Common myeloid progenitor, CD34-positive (primary cell): ENCODE results near the gene SCGB1D1.
"Not testable (repeated sequence)": the region's sequence is repeated elsewhere in the genome, so short reads cannot be mapped to it uniquely, and the experiment has no call there.

Source experiments
- CTCF ChIA-PET: fragments of 350-600 bp; sonication (Branson Sonifier 250); formaldehyde crosslinking; loops from one replicate; lab custom pipeline; 2021; ENCODE audit warnings: antibody characterized with exemption; lab: Charles Lee
- POLR2A ChIA-PET: fragments of 350-600 bp; sonication (Branson Sonifier 250); formaldehyde crosslinking; loops from one replicate; lab custom pipeline; 2021; ENCODE audit warnings: antibody characterized with exemption; lab: Charles Lee
- DNase-seq, 3 donors: peaks; one replicate each; pipeline versions ENCODE4 v3.0.0 to v3.0.0-alpha.2; 2013
- H3K27ac ChIP-seq, 2 experiments: 1 replicate in 1 of 2; 2 replicates in 1 of 2; pipeline ENCODE4 v1.7.0; 2013; ENCODE audit warnings: inconsistent platforms in 2 of 2, low read length in 2 of 2, mild to moderate bottlenecking in 2 of 2, low read depth in 1 of 2, moderate library complexity in 1 of 2; ENCODE audit not compliant: severe bottlenecking in 2 of 2, insufficient read depth in 1 of 2, poor library complexity in 1 of 2
- H3K27me3 ChIP-seq, 5 experiments: replicated peaks in 2 of 5; 1 replicate in 3 of 5; 2 replicates in 2 of 5; pipeline versions ENCODE4 v1.6.1 to v1.7.0; 2013; ENCODE audit warnings: low read length in 4 of 5, mild to moderate bottlenecking in 2 of 5, moderate library complexity in 2 of 5, inconsistent platforms in 1 of 5; ENCODE audit not compliant: insufficient read depth in 5 of 5, control insufficient read depth in 4 of 5
- H3K36me3 ChIP-seq, 4 experiments: 1 replicate in 2 of 4; 2 replicates in 2 of 4; pipeline versions ENCODE4 v1.6.1 to v1.7.0; 2013; ENCODE audit warnings: low read length in 3 of 4, control low read depth in 1 of 4, mild to moderate bottlenecking in 1 of 4; ENCODE audit not compliant: control insufficient read depth in 4 of 4, insufficient read depth in 4 of 4
- H3K4me1 ChIP-seq, 4 experiments: 1 replicate in 3 of 4; 2 replicates in 1 of 4; pipeline versions ENCODE4 v1.6.1 to v1.7.1; 2013; ENCODE audit warnings: low read length in 3 of 4, mild to moderate bottlenecking in 3 of 4, control low read depth in 1 of 4, inconsistent platforms in 1 of 4, moderate library complexity in 1 of 4; ENCODE audit not compliant: control insufficient read depth in 4 of 4, insufficient read depth in 4 of 4; ENCODE audit errors: control extremely low read depth in 1 of 4
- H3K4me3 ChIP-seq, 7 experiments: 1 replicate in 4 of 7; 2 replicates in 3 of 7; pipeline versions ENCODE4 v1.5.1 to v1.7.0; 2013; ENCODE audit warnings: mild to moderate bottlenecking in 7 of 7, low read length in 6 of 7, moderate library complexity in 6 of 7, inconsistent platforms in 2 of 7, low read depth in 2 of 7, control low read depth in 1 of 7; ENCODE audit not compliant: insufficient read depth in 4 of 7, control insufficient read depth in 1 of 7; ENCODE audit errors: extremely low read depth in 1 of 7
- H3K9me3 ChIP-seq, 5 experiments: 1 replicate in 4 of 5; 2 replicates in 1 of 5; pipeline versions ENCODE4 v1.6.1 to v1.7.1; 2013; ENCODE audit warnings: low read length in 4 of 5, mild to moderate bottlenecking in 2 of 5, inconsistent platforms in 1 of 5, low read depth in 1 of 5, moderate library complexity in 1 of 5; ENCODE audit not compliant: control insufficient read depth in 4 of 5, insufficient read depth in 2 of 5; ENCODE audit errors: control extremely low read depth in 1 of 5
- WGBS: methylation state at CpG from one replicate; pipeline ENCODE4 v1.1.5; 2013; ENCODE audit not compliant: insufficient coverage; 5-methylcytosine and 5-hydroxymethylcytosine counted together

Gene SCGB1D1

GRCh38 chr11:62181097-62181496 lies 8.9 kb upstream of the SCGB1D1 start:
- Histone ChIP-seq H3K27me3 (peaks cover 0 to 9% (median 0%) of the 10 kb centered on the region in 5 experiments), H3K4me3 (no peak overlapping the region), H3K36me3 (no peaks in the 10 kb centered on the region), H3K4me1 (no peaks in the 10 kb centered on the region), H3K27ac (no peak overlapping the region), H3K9me3 (peaks cover 0 to 6% (median 0%) of the 10 kb centered on the region in 5 experiments)
- POLR2A ChIA-PET: no interaction called here
- no peak for DNase-seq
- CTCF ChIA-PET: no interaction called here
- 75% methylated on average over 2 of the region's 2 CpGs for WGBS

- Histone ChIP-seq H3K4me1 (no peaks in the 10 kb centered on the region), H3K4me3 (no peak overlapping the region), H3K27me3 (peaks cover 0 to 6% (median 0%) of the 10 kb centered on the region in 5 experiments), H3K27ac (no peak overlapping the region), H3K9me3 (peaks cover 0 to 6% (median 0%) of the 10 kb centered on the region in 5 experiments), H3K36me3 (no peaks in the 10 kb centered on the region)
- no peak for DNase-seq
- ChIA-PET POLR2A (no interaction called here), CTCF (no interaction called here)
- 73% methylated on average over 2 of the region's 8 CpGs for WGBS
Measured at GRCh38 chr11:62182147-62182891, 7.7 kb upstream of the SCGB1D1 start.

- no peaks in the 10 kb centered on the region for H3K4me1 ChIP-seq
- WGBS: no CpG with 5 or more reads among the region's 2 CpGs
- no peak overlapping the region for H3K27ac ChIP-seq
- no peak overlapping the region for H3K4me3 ChIP-seq
- POLR2A ChIA-PET: no interaction called here
- no peaks in the 10 kb centered on the region for H3K36me3 ChIP-seq
- H3K9me3 ChIP-seq: peaks cover 0 to 6% (median 0%) of the 10 kb centered on the region in 5 experiments
- peaks cover 0 to 18% (median 0%) of the 10 kb centered on the region in 5 experiments for H3K27me3 ChIP-seq
- DNase-seq: no peak
- CTCF ChIA-PET: no interaction called here
Measured at GRCh38 chr11:62186195-62186594, 3.8 kb upstream of the SCGB1D1 start.

GRCh38 chr11:62193952-62194351 lies 3.9 kb downstream of the SCGB1D1 start:
- Histone ChIP-seq H3K27ac (no peak overlapping the region), H3K4me1 (peaks cover 0 to 6% (median 0%) of the 10 kb centered on the region in 4 experiments), H3K36me3 (no peaks in the 10 kb centered on the region), H3K27me3 (peaks cover 0 to 36% (median 0%) of the 10 kb centered on the region in 5 experiments), H3K4me3 (no peak overlapping the region), H3K9me3 (no peaks in the 10 kb centered on the region)
- POLR2A ChIA-PET: interaction anchor here (0.6 kb wide), 1 partner anchor 1147 kb away, joined by 3 read pairs; no protein-coding TSS in a partner anchor
- WGBS: 93% methylated on average over 3 of the region's 4 CpGs
- CTCF ChIA-PET: no interaction called here
- peak in 1 of 3 donors; percentile 24 for DNase-seq

DNA sequence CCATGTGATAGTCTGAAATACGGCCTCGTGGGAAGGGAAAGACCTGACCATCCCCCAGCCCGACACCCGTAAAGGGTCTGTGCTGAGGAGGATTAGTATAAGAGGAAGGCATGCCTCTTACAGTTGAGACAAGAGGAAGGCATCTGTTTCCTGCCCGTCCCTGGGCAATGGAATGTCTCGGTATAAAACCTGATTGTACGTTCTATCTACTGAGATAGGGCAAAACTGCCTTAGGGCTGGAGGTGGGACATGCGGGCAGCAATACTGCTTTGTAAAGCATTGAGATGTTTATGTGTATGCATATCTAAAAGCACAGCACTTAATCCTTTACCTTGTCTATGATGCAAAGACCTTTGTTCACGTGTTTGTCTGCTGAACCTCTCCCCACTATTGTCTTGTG lies 5.0 kb downstream of the SCGB1D1 start:
- POLR2A ChIA-PET, H3K9me3 ChIP-seq, H3K27ac ChIP-seq, H3K4me3 ChIP-seq, CTCF ChIA-PET, H3K36me3 ChIP-seq, H3K4me1 ChIP-seq: not testable (repeated sequence)
- H3K27me3 ChIP-seq: peaks cover 0 to 27% (median 0%) of the 10 kb centered on the region in 5 experiments
- no CpG with 5 or more reads among the region's 9 CpGs for WGBS
- peak in 1 of 3 donors; percentile 36 for DNase-seq

- H3K9me3 ChIP-seq: no peaks in the 10 kb centered on the region
- H3K27me3 ChIP-seq: peaks cover 0 to 20% (median 0%) of the 10 kb centered on the region in 5 experiments
- 74% methylated on average over 3 of the region's 7 CpGs for WGBS
- DNase-seq: no peak
- H3K4me1 ChIP-seq: peaks cover 0 to 6% (median 0%) of the 10 kb centered on the region in 4 experiments
- no peaks in the 10 kb centered on the region for H3K36me3 ChIP-seq
- peak overlapping the region in 1 of 2 experiments; percentile 16 for H3K27ac ChIP-seq
- CTCF ChIA-PET: no interaction called here
- H3K4me3 ChIP-seq: no peak overlapping the region
- POLR2A ChIA-PET: no interaction called here
Measured at GRCh38 chr11:62195945-62196344, 5.9 kb downstream of the SCGB1D1 start.

DNA sequence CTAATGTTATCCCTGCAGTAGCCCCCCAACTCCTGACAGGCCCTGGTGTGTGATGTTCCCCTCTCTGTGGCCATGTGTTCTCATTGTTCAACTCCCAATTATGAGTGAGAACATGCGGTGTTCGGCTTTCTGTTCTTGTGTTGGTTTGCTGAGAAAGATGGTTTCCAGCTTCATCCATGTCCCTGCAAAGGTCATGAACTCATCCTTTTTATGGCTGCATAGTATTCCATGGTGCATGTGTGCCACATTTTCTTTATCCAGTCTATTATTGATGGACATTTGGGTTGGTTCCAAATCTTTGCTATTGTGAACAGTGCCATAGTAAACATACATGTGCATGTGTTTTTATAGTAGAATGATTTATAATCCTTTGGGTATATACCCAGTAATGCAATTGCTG lies 7.4 kb downstream of the SCGB1D1 start:
- H3K9me3 ChIP-seq, H3K4me3 ChIP-seq, POLR2A ChIA-PET, H3K4me1 ChIP-seq, DNase-seq, H3K36me3 ChIP-seq, H3K27ac ChIP-seq: not testable (repeated sequence)
- WGBS: 60% methylated on average over 2 of the region's 2 CpGs
- CTCF ChIA-PET: interaction anchor here (0.6 kb wide), 1 partner anchor 10 kb away, joined by 3 read pairs; no protein-coding TSS in a partner anchor
- peaks cover 0 to 17% (median 0%) of the 10 kb centered on the region in 5 experiments for H3K27me3 ChIP-seq
